NCI-H2227 treated with DMSO at 0.1 percent for 48 hours (cell line): ENCODE measurements around the gene EGR1.

ENCODE experiments used
- DNase-seq: peaks from one replicate; lab custom pipeline; 2025; lab: John Stamatoyannopoulos, UW

Gene EGR1

DNA sequence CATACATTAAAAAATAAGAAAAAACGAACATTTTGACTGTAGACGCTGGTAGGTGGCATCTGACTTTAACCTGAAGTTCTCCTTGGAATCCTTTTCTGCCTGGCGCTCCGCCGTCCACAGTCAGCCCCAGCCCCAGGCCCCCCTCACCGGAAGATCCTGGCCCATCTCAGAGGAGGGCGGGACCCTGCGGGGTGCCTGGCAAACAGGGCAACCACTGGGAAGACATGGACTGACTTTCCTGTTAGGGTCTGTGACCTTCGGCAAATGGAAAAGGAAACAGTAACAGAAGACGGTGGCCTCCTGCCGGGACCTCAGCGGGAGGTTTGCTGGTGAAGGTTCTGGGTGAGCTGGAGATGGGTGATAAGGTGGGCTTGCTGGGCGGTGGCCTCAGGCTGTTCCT, 11.7 kb upstream of the EGR1 start:
- no peak for DNase-seq

DNA sequence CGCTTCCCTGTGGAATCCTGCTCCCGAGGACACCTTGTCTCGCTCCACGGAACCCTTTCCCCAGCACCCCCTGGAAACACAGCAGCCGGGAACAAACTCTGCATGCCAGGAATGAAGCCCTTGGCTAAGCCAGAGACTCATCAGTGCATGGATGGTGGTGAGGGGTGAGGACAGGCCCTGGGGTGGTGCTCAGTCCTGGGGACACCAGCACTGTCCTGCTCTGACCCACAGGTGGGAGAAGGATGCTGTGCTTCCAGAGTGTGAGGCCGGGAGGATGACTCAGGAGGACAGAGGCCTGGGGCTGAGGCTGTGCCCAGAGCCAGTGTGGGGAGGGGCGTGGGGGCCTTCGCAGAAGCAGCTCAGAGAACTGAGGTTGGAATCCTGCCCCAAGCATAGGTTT, 11.2 kb upstream of the EGR1 start:
- no peak for DNase-seq

DNA sequence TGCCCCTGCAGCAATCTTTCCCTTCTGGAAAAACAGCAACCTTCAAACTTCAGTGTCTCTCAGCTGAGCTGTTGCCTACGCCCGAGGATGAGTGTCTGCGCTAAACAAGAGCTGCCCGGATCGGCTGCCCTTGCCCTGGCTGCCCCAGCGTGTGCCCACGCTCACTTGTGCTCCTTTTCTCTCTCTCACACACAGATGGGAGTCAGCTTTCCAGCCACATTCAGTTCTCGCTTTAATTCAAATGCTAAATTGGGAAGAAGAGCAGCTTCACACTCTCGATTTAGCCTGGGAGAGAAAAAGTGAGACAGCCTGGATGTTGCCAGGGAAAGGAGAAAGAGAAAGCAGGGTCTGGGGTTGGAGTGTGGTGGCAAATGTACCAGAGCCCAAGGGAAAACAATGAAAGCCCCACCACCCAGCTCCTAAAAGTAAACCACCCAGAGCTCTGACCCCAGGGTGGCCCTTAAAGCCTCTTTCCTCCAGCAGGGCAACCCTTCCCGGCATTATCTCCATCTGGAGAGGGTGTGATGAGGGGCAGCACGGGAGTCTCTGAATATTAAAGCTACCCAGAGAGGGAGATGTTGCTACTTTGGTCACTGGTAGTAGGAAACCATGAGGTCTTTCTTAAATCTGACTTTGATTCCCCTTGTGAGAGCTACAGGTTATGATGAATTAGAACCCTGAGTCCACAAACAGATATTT, 9.9 kb upstream of the EGR1 start:
- no peak for DNase-seq

DNA sequence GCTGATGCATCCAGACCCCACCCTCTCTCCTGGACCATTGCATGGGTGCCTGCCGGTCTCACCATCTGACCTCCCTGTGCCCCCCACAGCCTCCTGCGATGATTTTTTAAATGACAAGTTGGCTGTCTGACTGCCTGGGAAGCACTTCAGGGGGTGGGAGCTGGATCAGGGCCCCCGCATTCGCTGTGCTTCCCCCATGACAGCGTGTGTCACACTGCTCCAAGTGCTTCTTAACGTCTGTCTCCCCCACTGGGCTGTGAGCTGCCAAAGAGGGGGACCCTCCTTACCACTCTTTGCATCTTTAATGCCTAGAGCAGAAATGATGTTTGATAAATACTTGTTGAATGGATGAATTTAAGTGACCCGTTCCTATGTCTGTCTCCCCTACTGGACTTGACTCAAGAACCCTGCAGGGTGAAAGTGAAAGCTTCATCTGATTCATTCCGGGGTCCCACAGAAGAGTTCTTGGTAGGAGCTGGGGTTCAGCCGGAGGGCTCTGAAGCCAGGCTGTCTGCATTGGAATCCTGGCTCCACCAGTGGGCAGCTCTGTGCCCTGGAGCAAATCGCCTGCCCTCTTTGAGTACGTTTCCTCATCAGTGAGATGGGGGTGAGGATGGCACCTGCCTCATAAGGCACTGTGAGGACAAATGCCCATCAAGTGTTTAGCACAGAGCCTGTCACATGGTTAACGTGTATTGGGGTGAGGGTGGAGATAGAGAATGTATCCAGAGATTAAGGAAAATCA, 7.6 kb upstream of the EGR1 start:
- no peak for DNase-seq

DNA sequence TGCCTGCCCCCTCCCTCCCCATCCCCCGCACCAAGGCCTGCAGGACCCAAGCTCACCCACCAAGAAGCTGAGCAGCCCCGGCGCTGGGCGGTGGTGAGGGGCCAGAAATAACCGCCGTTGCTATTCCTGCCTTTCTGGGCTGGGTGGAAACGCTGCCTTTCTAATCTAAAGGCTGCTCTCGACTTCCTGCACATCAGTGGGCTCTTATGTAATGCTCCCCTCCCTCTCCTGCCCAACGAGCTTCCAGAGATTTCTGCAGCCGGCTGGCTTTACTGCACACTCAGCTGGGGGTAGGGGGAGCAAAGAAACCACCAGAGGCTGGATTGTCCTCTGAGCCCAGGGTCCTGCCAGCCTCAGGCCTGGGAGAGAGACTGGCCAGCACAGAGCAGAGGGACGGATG, 6.9 kb upstream of the EGR1 start:
- DNase-seq: no peak

DNA sequence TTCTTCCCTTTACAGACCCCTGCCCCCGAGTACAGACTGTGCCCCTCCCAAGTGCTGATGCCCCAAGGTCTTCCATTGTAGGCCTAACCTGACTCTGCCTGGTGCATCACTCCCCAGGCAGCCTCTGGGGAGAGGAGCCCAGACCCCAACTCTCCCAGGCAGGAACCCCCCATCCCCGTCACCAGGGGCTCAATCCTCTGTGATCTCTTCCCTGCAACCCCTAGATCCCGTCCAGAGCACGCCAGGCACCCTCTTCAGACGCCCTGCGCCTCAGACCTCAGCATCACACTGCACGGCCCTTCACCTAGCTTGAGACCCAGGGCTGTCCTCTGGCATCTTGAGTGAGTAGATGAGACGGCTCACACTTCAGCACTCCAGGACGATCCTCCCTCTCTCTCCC, 6.4 kb upstream of the EGR1 start:
- DNase-seq: no peak

DNA sequence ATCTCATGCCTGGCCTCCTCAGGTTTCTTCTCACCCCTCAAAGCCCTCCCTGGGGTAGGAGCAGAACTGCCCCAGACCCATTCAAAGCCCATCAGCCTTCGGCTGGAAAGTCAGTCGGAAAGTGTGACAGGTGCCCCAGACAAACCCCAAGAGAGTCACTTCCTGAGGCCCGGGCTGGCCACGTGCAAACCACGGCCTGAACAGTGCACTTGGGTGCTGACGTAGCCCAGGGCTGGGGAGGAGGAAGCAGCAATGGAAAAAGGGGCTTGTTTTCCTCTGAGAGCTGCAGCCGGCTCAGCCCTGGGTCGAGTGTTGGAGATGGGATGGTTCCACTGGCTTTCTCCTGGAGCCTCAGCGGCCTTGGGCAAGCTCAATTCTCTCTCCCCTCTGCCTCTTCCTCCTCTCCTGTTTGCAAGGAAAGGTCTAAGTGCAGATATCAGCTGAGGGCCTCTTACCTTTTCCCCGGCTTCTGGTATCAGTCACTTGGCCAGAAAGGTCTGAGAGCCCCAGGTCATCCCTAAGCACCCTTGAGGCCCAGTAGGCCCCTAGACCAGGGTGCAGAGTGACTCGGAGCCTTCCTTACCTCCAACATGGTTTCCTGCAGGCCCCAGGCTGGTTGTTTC, 5.9 kb upstream of the EGR1 start:
- no peak for DNase-seq

DNA sequence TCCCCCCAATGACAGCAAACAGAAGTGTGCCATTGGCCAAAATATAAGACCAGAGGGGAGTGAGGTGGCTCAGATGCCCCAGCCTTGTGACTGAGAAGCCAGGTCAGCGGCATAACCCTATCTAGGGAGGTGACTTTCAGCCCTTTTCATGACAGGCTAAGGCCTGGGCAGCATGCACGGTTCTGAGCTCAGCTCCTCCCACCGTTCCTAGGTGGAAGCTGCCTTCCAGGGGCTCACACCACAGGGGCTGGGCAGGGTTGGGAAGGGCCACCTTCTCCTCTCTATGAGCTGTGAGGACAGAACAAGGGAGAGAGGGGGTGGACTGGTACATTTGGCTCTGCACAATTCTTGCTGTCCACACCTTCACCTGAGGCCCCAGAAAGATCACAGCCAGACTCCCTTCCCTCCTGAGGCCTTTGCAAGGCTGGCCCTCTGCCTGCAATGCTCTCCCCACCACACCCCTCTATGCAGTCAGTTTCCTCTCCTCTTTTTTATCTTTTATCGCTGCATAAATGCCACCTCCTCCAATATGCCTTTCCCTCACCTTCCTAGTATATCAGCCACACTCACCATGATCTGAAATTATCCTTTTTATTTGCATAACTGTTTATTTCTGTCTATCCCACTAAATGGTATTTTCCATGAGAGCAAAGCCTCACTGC, 5.1 kb upstream of the EGR1 start:
- no peak for DNase-seq

DNA sequence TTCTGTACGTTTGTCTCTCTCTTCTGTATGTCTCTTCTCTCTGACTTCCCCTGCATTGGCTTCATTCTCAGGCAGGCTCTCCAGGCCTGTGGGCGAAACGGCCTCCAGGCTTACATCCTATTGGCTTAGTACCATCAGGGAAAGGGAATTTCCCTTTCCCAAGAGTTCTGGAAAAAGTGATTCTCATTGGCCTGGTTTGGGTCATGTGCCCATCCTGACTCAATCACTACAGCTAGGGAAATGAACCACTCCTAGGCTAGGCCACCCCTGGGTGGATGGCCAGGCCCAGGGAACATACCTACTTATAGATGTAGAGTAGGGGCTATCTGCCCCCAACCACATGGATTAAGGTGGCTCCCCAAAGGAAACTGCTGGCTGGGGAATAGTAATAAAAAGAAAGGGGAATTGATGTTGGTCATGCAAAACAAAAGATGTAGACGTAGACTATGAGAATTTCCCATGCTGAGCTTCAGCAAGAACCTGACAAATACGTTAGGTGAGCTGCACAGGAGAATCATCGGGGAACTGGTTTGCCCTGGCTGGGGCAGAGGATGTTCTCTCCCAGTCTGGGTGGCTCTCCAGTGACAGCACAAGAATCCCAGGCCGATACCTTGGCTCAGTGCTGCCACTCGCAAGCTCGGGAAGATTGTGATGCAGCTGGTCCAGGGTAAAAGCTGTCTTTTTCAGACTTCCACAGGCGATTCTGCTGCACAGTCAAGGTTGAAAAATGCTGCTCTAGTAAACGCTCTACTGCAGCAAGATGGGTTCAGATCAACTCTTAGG, 3.7 kb upstream of the EGR1 start:
- no peak for DNase-seq

DNA sequence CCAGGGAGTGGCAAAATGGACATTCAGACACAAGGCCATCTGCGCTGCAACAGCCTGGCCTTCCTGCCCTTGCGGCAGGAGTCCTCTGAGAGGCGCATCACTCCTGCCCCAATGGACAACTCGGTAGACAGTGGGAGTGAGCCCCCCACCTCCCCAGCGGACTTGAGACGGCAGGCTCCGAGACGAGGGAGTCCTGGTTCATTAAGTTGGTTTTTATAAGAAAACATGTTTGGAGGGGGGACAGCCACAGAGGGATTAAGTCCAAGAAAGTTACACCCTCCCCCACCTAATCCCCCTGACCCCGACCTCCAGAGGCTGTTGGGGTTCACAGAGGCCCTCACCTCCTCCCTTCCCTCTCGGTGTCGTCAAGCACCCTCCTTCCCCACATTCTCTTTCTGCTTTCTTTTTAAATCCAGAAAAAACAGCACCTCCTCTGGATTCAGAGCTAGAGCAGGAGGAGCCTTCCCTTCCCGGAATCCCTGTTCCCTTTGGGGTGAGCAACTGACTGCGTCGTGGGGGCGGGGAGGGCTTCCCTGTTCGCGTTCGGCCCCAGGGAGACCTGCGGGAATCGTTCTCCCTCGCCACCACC, 1.8 kb upstream of the EGR1 start:
- peak; percentile 55 for DNase-seq

DNA sequence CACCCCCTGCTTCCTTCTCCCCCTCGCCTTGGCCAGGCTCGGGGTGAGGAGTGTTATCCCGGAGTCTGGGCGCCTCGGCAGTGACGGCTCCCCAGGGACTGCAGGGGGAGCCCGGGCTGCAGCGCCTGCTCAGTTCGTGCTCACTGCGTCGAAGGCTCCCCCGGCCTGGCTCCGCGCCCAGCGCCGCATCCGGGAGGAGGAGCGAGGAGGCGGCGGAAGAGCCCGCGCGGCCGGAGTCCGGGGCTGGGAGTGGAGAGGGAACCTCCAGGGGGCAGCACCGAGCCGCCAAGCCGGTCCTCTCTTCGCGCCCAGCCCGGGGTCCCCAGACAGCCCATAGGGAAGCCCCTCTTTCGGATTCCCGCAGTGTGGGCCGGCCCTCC, 1.3 kb upstream of the EGR1 start:
- peak; percentile 81 for DNase-seq

DNA sequence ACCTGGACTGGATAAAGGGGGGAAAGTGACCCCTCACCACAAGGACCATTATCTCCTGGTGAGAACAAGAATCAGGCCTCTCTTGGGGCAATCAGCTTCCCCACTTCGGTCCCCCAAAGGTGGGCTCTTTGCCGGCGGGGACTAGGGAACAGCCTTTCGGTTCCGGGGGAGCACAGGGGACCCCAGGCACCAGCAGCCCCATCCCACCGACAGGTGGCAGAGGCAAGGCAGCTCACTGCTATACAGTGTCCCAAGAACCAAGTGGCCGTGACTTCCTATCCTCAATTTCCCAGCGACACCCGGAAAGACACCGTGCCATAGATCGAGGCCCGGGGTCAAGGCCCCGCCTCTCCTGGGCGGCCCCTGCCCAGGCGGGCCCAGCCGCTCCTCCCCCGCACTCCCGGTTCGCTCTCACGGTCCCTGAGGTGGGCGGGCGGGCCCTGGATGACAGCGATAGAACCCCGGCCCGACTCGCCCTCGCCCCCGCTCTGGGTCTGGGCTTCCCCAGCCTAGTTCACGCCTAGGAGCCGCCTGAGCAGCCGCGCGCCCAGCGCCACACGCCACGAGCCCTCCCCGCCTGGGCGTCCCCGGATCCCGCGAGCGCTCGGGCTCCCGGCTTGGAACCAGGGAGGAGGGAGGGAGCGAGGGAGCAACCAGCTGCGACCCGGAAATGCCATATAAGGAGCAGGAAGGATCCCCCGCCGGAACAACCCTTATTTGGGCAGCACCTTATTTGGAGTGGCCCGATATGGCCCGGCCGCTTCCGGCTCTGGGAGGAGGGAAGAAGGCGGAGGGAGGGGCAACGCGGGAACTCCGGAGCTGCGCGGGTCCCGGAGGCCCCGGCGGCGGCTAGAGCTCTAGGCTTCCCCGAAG, 655 bp upstream of the EGR1 start:
- DNase-seq: peak; percentile 93

DNA sequence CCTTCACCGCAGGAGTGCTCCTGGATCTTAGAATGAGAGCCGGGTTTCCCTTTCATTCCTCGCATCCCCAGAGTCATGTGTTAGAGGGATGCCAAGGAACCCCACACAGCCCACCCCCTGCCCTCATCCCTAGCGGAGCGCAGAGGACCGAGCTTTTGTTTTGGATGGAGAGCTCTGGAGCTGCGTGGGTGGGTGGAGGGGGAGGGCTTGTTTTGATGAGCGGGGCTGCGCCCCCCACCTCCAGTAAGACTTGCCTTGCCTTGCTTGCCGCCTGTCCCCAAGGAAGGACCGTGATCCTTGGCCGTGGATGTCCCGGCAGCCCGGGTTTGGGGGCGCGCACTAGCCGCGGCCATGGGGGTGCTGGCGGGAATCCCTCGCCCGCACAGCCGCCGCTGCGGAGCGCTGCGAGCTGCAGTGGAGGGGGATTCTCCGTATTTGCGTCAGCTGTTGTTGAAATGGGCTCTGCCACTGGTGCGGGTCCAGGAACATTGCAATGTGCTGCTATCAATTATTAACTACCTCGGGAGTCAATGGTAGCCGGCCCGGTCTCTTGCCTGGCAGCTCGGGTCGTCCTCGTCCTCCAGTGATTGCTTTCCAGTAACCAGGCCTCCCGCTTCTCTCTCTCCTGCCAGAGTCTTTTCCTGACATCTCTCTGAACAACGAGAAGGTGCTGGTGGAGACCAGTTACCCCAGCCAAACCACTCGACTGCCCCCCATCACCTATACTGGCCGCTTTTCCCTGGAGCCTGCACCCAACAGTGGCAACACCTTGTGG, 1.0 kb downstream of the EGR1 start:
- no peak for DNase-seq

DNA sequence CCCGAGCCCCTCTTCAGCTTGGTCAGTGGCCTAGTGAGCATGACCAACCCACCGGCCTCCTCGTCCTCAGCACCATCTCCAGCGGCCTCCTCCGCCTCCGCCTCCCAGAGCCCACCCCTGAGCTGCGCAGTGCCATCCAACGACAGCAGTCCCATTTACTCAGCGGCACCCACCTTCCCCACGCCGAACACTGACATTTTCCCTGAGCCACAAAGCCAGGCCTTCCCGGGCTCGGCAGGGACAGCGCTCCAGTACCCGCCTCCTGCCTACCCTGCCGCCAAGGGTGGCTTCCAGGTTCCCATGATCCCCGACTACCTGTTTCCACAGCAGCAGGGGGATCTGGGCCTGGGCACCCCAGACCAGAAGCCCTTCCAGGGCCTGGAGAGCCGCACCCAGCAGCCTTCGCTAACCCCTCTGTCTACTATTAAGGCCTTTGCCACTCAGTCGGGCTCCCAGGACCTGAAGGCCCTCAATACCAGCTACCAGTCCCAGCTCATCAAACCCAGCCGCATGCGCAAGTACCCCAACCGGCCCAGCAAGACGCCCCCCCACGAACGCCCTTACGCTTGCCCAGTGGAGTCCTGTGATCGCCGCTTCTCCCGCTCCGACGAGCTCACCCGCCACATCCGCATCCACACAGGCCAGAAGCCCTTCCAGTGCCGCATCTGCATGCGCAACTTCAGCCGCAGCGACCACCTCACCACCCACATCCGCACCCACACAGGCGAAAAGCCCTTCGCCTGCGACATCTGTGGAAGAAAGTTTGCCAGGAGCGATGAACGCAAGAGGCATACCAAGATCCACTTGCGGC, 1.8 kb downstream of the EGR1 start:
- DNase-seq: no peak

DNA sequence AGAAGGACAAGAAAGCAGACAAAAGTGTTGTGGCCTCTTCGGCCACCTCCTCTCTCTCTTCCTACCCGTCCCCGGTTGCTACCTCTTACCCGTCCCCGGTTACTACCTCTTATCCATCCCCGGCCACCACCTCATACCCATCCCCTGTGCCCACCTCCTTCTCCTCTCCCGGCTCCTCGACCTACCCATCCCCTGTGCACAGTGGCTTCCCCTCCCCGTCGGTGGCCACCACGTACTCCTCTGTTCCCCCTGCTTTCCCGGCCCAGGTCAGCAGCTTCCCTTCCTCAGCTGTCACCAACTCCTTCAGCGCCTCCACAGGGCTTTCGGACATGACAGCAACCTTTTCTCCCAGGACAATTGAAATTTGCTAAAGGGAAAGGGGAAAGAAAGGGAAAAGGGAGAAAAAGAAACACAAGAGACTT, 2.4 kb downstream of the EGR1 start:
- DNase-seq: no peak

DNA sequence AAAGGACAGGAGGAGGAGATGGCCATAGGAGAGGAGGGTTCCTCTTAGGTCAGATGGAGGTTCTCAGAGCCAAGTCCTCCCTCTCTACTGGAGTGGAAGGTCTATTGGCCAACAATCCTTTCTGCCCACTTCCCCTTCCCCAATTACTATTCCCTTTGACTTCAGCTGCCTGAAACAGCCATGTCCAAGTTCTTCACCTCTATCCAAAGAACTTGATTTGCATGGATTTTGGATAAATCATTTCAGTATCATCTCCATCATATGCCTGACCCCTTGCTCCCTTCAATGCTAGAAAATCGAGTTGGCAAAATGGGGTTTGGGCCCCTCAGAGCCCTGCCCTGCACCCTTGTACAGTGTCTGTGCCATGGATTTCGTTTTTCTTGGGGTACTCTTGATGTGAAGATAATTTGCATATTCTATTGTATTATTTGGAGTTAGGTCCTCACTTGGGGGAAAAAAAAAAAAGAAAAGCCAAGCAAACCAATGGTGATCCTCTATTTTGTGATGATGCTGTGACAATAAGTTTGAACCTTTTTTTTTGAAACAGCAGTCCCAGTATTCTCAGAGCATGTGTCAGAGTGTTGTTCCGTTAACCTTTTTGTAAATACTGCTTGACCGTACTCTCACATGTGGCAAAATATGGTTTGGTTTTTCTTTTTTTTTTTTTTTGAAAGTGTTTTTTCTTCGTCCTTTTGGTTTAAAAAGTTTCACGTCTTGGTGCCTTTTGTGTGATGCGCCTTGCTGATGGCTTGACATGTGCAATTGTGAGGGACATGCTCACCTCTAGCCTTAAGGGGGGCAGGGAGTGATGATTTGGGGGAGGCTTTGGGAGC, 3.1 kb downstream of the EGR1 start:
- no peak for DNase-seq

DNA sequence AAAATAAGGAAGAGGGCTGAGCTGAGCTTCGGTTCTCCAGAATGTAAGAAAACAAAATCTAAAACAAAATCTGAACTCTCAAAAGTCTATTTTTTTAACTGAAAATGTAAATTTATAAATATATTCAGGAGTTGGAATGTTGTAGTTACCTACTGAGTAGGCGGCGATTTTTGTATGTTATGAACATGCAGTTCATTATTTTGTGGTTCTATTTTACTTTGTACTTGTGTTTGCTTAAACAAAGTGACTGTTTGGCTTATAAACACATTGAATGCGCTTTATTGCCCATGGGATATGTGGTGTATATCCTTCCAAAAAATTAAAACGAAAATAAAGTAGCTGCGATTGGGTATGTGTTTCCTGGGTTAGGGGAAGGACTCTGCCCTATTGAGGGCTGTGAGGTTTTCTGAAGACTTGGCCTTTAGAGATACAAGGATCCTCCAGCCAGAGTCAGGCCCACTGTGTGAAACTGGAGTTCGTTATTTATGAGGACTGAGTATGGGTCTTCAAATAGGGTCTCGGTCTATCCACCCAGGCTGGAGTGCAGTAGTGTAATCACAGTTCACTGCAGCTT, 3.8 kb downstream of the EGR1 start:
- no peak for DNase-seq
